GM18505 (cell line): ENCODE measurements around the gene DNER.

ENCODE experiments used
- ATAC-seq: cut with Tn5 transposase; IDR thresholded peaks from one replicate; pipeline ENCODE4 v1.9.1; 2021; ENCODE audit not compliant: unreplicated experiment
- POLR2A ChIP-seq: IDR thresholded peaks from 4 replicates; pipeline ENCODE4 v1.6.1; 2011; ENCODE audit warnings: borderline replicate concordance; ENCODE audit not compliant: insufficient read depth, insufficient read length; ENCODE audit errors: extremely low read depth

The DNER gene

DNA sequence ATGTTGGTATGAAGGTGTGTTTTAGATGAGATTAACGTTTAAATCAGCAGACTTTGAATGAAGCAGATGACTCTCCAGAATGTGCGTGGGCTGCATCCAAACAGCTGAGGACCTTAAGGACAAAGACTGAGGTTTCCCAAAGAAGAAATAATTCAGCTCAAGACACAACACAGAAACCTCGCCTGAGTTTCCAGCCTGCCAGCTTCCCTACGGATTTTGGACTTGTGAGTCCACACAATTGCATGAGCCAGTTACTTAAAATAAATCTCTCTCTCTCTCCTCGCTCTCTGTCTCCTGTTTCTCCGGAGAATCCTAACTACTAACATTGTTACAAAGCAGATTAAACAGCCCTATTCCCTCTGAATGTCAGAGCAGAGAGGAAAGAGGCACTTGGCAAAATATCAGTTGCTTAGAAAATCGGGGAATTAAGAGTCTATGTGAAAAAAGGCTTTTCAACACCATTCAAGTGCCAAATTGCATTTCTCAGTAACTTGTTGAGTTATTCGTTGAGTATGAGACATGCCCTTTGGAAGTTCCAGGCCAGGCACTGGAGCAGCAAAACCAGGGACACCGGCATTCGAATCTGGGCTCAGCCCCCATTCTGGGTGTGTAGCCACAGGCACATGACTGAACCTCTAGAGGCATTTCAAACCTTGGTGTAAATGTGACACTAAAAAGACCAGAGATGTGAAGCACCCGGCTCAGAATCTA is 268.7 kb downstream of the DNER start:
- ATAC-seq, result no peak
- TF ChIP-seq POLR2A, result no peak

DNA sequence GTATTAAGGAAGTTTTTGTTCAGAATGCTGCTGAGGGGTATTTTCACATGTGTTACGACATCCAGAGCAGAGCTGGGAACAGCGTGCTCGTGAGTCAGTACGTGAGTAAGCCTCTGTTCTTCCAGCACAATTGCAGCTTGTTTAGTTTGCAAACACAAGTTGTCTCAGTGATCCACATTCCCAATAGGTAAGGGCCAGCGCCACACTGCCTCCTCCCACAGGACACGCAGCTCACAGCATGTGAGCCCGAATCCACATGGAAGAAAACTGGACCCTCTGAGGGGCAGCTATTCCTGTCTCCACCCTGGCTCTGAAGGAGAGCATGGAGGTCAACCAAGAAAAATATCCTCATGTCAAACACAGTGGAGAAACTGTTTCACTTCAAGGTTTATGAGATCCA is 269.3 kb downstream of the DNER start:
- ATAC-seq, result no peak
- no peak for TF ChIP-seq POLR2A

DNA sequence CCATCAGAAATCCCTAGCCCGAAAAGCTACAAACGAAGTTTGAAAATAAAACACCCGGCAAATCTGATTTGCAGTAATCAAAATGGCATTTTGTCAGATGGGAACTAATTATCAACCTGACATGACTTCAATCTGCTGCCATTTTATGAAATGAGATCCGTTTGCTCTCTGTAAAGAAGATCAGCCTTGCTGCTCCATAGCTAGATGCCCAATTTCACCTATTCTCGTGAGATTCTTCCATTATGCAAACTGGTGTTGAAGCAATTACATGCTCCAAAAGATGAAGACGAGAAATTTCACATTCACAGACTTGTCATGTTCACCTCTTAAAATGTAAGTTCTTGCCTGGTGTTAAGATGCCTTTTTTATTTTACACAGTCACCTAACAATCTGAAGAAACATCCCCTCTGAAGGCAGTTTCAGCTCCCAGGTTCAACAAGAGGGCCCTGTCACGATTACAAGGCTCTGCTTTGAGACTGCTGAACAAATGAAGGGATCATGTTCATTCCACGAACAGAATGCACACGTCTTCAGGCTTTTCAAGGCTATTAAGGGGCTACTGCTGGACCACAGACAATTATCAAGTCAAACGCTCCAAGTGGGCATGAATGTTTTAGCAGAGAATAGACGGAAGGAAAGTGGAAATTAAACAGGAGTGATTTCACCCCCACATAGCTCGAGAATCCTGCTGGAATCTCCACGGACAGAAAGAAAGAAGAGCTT is 270.6 kb downstream of the DNER start:
- TF ChIP-seq POLR2A, result no peak
- no peak for ATAC-seq

DNA sequence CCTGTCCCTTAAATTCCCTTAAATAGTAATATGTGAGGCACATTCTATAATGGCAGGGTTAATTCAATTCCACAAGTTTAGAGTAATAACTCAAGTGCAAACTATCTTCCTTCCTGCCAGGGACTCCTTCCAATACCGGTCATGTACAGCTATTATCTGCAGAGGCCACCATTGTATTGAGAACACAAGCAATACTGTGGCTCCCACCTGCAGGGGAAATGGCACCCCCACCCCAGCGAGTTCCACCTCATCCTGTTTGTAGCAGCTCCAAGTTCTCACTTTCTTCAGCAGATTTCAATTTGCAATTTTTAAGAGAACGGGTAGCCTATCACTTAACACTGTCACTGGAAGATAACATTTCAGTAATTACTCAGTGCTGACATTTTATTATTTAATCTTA is 271.2 kb downstream of the DNER start:
- ATAC-seq, result no peak
- no peak for TF ChIP-seq POLR2A

DNA sequence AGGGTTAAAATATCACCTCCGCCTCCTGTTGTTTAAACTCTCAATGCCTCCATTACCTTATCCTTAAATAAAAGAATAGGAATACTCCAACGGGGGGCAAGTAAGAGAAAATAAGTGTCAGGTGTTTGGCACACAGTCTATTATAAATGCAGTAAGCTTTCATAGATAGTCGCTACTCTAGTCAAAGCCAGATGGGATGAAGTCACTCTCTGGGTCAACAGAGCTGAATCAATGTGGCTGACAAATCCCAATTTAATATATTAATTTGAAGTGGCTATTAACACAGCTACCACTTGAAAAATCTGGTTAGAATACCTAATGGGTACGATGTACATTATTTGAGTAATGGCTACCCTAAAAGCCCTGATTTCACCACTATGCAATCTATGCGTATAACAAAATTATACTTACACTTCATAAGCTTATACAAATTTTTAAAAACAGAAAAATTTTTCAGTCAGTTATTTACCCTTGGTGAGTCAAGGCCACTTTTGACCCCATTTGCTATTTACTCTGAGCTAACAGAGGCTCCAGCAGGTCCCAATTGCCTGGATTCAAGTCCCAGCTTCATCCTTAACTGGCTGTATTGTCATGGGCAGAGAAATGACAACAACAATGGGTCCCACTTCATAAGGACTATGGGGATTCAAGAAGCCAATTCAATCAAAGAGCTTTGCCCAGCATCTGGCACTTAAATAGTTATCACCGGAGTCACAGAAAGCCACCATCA is 275.8 kb downstream of the DNER start:
- no peak for ATAC-seq
- no peak for TF ChIP-seq POLR2A

DNA sequence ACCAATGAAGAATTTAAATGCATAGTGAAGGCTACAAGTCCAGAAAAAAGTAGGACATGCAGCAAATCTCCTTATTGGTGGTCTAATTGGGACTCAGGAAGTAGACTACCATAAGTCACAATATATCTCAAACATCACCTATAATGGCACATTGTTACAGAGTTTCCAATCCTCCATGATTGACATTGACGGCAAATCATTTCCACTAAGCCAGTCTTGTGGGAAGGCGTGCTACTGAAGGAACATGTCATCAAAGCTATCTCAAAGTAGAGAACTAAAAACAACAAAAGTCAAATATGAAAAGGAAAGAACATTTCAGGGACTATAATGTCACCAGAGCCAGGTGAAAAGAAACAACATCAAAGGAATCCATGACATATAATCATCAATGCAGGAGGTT is 276.9 kb downstream of the DNER start:
- ATAC-seq, result no peak
- TF ChIP-seq POLR2A, result no peak

DNA sequence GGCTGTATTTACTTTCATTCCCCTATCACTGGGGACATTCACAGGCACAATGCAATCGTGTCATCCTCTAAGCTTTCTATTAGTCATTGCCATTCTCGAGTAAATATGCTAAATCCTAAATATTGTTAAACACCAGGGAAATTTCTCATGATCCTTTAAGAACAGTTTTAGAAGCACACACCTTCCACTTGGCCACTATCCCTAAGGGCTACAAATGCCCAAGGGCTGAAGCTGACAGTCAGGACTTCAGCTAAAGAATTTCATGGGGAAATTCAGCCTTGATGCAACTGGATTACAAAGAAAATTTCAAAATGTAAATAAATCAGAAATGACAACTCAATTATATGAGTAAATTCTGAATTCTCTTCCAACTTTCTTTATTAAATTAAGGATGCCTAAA is 280.2 kb downstream of the DNER start:
- no peak for TF ChIP-seq POLR2A
- ATAC-seq, result no peak

DNA sequence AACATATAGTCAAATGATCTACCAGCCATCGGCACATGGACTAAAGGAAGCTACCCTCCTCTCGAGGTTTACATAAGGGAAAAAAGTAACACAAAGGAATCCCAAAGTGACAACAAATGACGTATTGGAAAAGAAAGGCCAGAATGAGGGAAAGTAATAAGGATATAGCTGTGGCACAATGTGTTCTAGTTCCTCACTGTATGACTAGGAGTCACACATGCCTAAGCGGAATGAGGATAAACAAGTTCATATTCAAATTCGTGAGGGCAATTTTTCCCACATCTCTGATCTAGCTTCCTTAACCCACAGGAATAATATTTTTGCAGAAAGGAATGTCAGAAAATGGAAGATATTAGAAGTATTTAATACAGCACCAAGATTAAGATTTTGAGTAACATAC is 281.0 kb downstream of the DNER start:
- no peak for ATAC-seq
- no peak for TF ChIP-seq POLR2A

DNA sequence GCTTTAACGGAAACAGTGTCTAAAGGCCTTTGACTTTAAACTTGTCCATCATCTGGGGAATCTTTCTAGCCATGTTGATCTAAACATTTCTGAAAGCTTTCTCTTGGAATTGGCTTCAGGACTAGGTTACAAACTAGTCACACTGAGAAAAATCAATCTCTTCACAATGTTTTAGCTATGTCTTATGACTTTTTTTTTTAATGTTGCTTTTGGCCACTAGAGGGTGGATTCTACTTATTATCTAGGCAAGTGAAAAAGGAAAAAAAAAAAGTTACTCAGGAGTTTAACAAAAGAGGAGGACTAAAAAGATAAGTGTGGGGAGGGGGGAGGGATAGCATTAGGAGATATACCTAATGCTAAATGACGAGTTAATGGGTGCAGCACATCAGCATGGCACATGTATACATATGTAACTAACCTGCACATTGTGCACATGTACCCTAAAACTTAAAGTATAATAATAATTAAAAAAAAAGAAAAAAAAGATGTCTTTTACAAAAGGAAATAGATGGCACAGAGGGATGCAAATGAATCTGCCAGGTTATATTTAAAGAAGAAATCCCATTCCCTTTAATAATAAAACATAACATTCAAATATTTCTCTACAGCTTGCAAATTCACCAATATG is 282.9 kb downstream of the DNER start:
- TF ChIP-seq POLR2A, result no peak
- ATAC-seq, result no peak

DNA sequence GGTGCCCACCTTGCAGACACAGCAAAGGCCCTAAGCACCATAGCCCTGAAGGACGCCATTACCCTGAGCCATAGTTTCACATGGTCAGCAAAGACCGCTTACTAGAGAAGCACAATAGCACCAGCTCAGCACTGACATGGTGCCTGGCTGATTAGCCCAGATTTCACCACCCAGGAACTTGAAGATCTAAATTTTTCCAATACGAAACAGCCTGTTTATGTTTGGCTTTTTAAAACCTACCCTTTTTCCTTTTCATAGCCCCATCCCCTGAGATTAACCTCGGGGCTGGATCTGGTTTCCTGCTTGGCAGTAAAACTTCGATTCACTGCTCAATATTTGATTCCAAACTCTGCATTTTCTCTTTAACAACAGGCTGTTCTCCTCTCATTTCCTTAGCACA is 284.8 kb downstream of the DNER start:
- ATAC-seq, result no peak
- TF ChIP-seq POLR2A, result no peak

DNA sequence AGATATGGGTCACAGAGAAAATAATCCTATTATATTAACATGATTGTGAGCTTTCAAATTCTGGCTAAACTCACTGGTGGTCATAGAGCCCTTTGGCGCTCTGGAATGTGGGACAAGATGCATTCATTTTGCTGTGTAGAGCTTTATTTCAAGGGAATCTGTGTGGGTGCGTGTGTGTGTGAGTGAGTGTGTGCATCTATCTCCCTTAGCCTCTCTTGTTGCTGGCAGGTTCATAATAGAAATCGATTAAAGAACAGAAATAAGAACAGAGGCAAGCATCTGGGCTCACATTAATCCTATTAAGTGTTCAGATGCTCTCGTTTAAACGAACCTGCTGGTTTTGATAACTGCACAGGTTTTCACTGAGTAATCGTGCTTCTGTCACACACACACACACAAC is 287.9 kb downstream of the DNER start:
- TF ChIP-seq POLR2A, result no peak

DNA sequence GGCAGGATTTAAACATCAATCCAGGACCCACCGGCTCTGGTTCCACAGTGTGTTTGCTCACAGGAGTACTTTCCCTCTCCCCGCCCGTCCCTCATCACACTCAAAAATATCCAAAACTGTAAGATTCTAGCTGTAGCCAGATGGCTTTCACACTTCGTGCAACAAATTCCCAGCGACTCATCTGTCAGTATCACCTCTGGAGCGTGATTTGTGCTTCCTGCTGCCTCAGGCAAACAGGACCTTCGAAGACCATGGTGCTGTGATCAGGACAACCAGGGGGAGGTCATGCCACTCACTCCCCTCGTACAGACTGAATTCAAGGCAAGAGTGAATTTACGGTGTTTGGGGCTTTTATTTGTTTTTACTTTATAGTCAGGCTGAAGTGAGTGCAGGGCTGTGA is 288.8 kb downstream of the DNER start:
- ATAC-seq, result no peak
- no peak for TF ChIP-seq POLR2A

More for the DNA sequence above, 287.9 kb downstream of the DNER start:
- no peak for ATAC-seq

DNA sequence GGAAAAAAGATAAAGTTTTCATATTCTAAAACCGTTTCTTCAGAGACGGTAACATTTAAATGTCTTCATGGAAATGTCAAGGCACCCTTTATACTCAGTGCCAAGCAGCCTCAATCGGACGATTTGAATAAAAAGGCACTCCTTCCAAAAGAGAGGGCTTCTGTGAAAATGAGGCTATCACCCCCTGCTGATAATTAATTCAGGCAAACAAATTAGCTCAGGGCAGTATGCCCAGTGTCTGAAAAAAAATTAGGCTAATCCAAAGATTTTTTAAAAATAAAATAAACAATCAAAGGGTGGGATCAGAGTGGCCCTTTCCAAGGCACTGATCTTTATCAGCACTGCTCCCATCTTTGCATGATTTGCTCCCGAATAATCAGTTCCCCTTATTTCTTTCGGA is 292.3 kb downstream of the DNER start:
- ATAC-seq, result no peak
- no peak for TF ChIP-seq POLR2A
